GM12873 (cell line): ENCODE data around the gene DPP8.

ENCODE experiments used
- CTCF ChIP-seq: IDR thresholded peaks from 2 replicates; pipeline ENCODE4 v1.5.1; 2012; ENCODE audit warnings: low read depth, mild to moderate bottlenecking, moderate library complexity, low read length, control low read depth; ENCODE audit not compliant: insufficient read depth; ENCODE audit errors: missing control alignments

DPP8 gene

GRCh38 chr15:65434201-65434600, 83.3 kb downstream of the DPP8 start:
- TF ChIP-seq CTCF = no peak

- TF ChIP-seq CTCF = no peak
Observed at GRCh38 chr15:65431731-65432130, 85.8 kb downstream of the DPP8 start.

GRCh38 chr15:65426216-65426853, 91.2 kb downstream of the DPP8 start:
- no peak for TF ChIP-seq CTCF

GRCh38 chr15:65424683-65425082, 92.8 kb downstream of the DPP8 start:
- no peak for TF ChIP-seq CTCF

GRCh38 chr15:65423976-65424679, 93.4 kb downstream of the DPP8 start:
- TF ChIP-seq CTCF = no peak

- TF ChIP-seq CTCF = no peak
Observed at GRCh38 chr15:65423150-65423975, 94.1 kb downstream of the DPP8 start.

- TF ChIP-seq CTCF = no peak
Observed at GRCh38 chr15:65421360-65422215, 95.9 kb downstream of the DPP8 start.
